Activated naive CD4-positive, alpha-beta T cell treated with anti-CD3 and anti-CD28 coated beads, Interleukin-2, amount 10 ng/mL, durations not matched to agents 7 days and 5 days (primary cell): ENCODE data around the gene ORAI1.
A peak's percentile ranks its signal among the peaks of the same experiment; 100 is the strongest.
"Not testable (repeated sequence)": the region's sequence is repeated elsewhere in the genome, so short reads cannot be mapped to it uniquely, and the experiment has no call there.

ENCODE experiments used
- CTCF ChIA-PET: fragments of 350-600 bp; sonication (Branson Sonifier 250); formaldehyde crosslinking; loops from one replicate; lab custom pipeline; 2021; ENCODE audit warnings: antibody characterized with exemption; lab: Charles Lee
- DNase-seq: peaks from one replicate; pipeline ENCODE4 v3.0.0-alpha.2; 2020
- H3K27ac Mint-ChIP-seq: one replicate; pipeline ENCODE4 v1.8.0; 2021; ENCODE audit warnings: mild to moderate bottlenecking, moderate library complexity, mixed read lengths
- H3K27me3 Mint-ChIP-seq: one replicate; pipeline ENCODE4 v1.8.0; 2021; ENCODE audit warnings: mild to moderate bottlenecking, mixed read lengths
- H3K36me3 Mint-ChIP-seq: one replicate; pipeline ENCODE4 v1.8.0; 2021; ENCODE audit warnings: mixed read lengths
- H3K4me1 Mint-ChIP-seq: one replicate; pipeline ENCODE4 v1.8.0; 2021; ENCODE audit warnings: mixed read lengths
- H3K4me3 Mint-ChIP-seq: one replicate; pipeline ENCODE4 v1.8.0; 2021; ENCODE audit warnings: mild to moderate bottlenecking, moderate library complexity, mixed read lengths
- H3K9me3 Mint-ChIP-seq: one replicate; pipeline ENCODE4 v1.8.0; 2021; ENCODE audit warnings: mixed read lengths

Gene ORAI1

DNA sequence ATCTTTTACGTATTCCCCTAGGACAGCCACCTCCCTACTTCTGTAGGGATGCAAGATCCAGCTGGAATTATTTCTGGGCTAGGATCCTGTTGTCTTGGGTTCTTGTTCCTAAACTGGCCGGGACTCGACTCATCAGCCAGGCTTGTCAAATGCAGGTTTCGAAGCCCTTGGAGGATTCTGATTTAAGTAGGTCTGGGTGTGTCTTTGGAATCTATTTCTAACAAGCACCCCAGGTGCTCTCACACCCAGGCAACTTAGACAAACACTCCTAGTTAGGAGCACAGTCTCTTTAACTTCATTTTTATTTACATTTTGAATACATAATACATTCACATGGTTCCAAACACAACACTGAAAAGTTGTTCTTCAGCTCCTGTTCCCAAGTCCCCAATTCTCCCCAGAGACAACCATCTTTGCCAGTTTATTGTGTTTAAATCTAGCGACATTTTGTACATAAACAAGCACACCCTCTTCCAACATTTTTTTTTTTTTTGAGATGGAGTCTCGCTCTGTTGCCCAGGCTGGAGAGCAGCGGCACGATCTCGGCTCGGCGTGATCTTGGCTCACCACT lies 22.2 kb downstream of the ORAI1 start:
- DNase-seq: no peak
- peak overlapping the region; percentile 69 for H3K27ac Mint-ChIP-seq
- CTCF ChIA-PET: interaction anchor here (3.8 kb wide), 1 partner anchor 21 kb away, joined by 17 read pairs; the partner anchor contains the start of gene MORN3
- peaks cover 41% of the 10 kb centered on the region for H3K4me1 Mint-ChIP-seq
- H3K27me3 Mint-ChIP-seq: no peaks in the 10 kb centered on the region
- H3K36me3 Mint-ChIP-seq: peaks cover 53% of the 10 kb centered on the region
- no peak overlapping the region for H3K4me3 Mint-ChIP-seq
- H3K9me3 Mint-ChIP-seq: no peaks in the 10 kb centered on the region

DNA sequence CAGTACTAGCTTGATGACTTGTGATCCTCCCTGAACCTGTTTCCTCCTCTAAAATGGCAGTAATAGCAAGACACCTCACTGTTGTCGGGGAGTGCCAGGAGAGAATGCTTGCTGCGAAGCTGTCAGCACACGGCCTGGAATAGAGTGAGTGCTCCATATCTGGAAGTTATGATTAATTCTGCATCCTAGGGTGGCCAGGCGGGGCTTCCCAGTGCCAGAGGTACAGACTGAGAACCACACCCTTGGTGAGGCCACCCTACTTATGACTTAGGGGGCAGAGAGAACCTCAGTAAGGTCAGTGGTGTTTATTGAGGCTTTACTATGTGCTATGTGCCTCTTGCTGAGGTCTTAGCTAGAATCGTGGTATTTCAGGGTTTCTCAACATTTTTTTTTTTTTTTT lies 23.0 kb downstream of the ORAI1 start:
- H3K27ac Mint-ChIP-seq: peak overlapping the region; percentile 69
- H3K4me3 Mint-ChIP-seq: no peak overlapping the region
- CTCF ChIA-PET: interaction anchor here (3.8 kb wide), 1 partner anchor 20 kb away, joined by 17 read pairs; the partner anchor contains the start of gene MORN3
- peaks cover 48% of the 10 kb centered on the region for H3K4me1 Mint-ChIP-seq
- peaks cover 56% of the 10 kb centered on the region for H3K36me3 Mint-ChIP-seq
- no peaks in the 10 kb centered on the region for H3K27me3 Mint-ChIP-seq
- DNase-seq: no peak
- peaks cover 3% of the 10 kb centered on the region for H3K9me3 Mint-ChIP-seq

DNA sequence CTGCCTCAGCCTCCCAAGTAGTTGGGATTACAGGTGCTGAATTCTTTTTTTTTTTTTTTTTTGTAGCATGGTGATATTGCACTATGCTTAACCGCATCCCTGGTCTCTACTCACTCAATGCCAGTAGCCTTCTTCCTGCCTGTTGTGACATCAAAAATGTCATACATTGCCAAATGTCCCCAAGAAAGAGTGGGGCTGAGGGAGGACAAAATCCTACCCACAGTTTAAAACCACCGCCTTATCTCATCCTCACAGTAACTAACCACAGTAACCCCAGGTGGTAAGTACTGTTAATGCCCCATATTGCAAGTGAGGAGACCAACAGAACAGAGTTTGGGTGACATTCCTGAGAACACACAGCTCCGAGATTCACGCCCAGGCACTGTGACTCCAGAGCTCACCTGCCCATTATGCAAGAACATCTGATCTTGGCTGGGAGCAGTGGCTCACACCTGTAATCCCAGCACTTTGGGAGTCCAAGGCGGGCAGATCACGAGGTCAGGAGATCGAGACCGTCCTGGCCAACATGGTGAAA lies 23.6 kb downstream of the ORAI1 start:
- H3K36me3 Mint-ChIP-seq: peaks cover 59% of the 10 kb centered on the region
- CTCF ChIA-PET: interaction anchor here (3.8 kb wide), 1 partner anchor 19 kb away, joined by 17 read pairs; the partner anchor contains the start of gene MORN3
- peak overlapping the region; percentile 69 for H3K27ac Mint-ChIP-seq
- no peak overlapping the region for H3K4me3 Mint-ChIP-seq
- H3K9me3 Mint-ChIP-seq: peaks cover 3% of the 10 kb centered on the region
- H3K4me1 Mint-ChIP-seq: peaks cover 52% of the 10 kb centered on the region
- peak; percentile 35 for DNase-seq
- H3K27me3 Mint-ChIP-seq: no peaks in the 10 kb centered on the region

DNA sequence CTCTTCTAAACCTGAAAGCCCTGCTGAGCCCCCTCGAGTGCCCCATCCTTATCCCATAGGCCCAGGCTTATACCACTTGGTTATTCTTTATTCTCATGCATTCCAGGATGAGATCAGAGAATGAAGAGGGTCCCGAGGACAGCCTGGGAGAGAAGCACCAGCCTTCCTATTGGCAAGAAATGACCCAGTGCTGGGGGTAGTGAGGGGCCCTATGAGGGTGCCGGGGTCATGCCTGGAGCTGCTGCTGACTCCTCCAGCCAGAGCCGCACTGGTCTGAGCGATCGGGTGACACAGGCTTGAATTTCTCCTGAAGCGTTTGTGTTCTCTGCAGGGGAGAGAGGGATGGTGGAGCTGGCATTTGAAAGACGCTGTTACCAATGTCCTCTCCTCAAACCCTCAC lies 25.0 kb downstream of the ORAI1 start:
- no peak for DNase-seq
- H3K27ac Mint-ChIP-seq: no peak overlapping the region
- H3K9me3 Mint-ChIP-seq: peaks cover 5% of the 10 kb centered on the region
- peaks cover 57% of the 10 kb centered on the region for H3K4me1 Mint-ChIP-seq
- no peak overlapping the region for H3K4me3 Mint-ChIP-seq
- no peaks in the 10 kb centered on the region for H3K27me3 Mint-ChIP-seq
- CTCF ChIA-PET: interaction anchor here (3.8 kb wide), 1 partner anchor 18 kb away, joined by 17 read pairs; the partner anchor contains the start of gene MORN3
- H3K36me3 Mint-ChIP-seq: peaks cover 57% of the 10 kb centered on the region

DNA sequence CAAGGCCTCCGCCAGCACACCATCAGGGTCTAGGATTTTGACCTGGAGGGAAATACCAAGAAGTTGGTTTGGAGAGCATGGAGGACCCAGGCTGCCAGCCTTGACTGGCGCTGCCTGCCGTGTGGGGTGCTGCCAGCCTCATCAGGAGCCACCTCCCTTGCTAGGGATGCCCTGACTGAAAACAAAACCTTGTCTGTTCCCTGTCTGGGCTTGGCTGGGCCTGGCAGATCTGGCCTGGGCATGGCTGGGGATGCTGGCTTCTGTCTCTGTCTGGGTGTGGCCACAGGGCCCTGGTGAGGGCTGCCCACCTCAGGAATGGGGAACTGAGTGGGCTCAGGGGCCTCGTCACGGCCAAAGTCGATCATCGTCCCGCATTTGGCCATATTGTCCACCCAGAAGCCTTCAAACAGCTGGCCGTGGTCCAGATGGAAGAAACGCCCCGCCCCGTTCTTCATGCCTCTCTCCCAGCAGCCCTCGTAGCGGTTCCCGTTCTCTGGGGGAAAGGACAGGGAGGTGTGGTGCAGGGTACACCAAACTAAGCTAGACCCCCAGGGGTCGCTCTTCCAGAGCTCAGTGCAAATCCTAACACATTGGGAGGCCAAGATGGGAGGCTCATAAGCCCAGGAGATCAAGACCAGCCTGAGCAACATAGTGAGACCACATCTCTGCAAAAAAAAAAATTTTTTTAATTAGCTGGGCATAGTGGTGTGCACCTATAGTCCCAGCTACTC lies 26.6 kb downstream of the ORAI1 start:
- Mint-ChIP-seq H3K4me1 (peaks cover 66% of the 10 kb centered on the region), H3K27me3 (no peaks in the 10 kb centered on the region), H3K36me3 (peaks cover 58% of the 10 kb centered on the region), H3K27ac (peak overlapping the region; percentile 14), H3K9me3 (peaks cover 5% of the 10 kb centered on the region), H3K4me3 (no peak overlapping the region)
- DNase-seq: no peak
- CTCF ChIA-PET: no interaction called here

DNA sequence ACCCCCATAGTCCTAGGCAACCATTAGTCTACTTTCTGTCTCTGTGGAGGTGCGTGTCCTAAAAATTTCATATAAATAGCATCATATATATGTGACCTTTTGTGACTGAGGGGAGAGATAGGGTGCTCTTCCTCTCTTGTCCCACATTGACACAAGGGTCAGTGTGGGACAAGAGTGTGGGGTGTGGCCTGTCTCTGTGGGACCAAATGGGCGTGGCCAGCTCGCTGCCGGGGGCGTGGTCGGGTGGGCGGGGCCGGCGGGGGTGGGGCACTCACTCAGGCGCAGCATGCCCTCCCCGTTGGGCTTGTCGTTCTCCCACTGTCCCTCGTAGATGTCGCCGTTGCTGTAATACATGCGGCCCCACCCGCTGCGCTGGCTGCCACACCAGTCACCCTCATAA lies 27.7 kb downstream of the ORAI1 start:
- Mint-ChIP-seq H3K4me3 (no peak overlapping the region), H3K4me1 (peaks cover 68% of the 10 kb centered on the region), H3K36me3 (peaks cover 56% of the 10 kb centered on the region), H3K27ac (no peak overlapping the region), H3K9me3 (peaks cover 5% of the 10 kb centered on the region), H3K27me3 (no peaks in the 10 kb centered on the region)
- DNase-seq: no peak
- CTCF ChIA-PET: interaction anchor here (1.1 kb wide), 1 partner anchor 27 kb away, joined by 3 read pairs; no protein-coding TSS in a partner anchor

DNA sequence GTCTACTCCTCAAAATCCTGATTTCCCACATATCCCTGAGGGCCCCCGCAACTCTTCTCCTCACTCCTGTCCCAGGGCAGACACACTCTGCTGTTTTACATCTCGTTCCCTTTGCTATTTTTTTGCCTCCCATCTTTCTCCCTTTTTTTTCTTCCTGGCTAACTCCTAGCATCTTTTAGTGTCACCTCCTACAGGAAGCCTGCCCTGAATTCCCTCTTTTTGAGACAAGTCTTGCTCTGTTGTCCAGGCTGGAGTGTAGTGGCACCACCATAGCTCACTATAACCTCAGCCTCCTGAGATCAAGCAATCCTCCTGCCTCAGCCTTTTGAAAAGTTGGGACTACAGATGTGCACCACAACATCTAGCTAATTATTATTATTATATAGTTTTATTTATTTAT lies 29.8 kb downstream of the ORAI1 start:
- Mint-ChIP-seq H3K36me3 (peaks cover 47% of the 10 kb centered on the region), H3K9me3 (peaks cover 5% of the 10 kb centered on the region), H3K4me1 (peaks cover 73% of the 10 kb centered on the region), H3K27me3 (no peaks in the 10 kb centered on the region), H3K27ac (peak overlapping the region; percentile 62), H3K4me3 (no peak overlapping the region)
- DNase-seq: no peak
- CTCF ChIA-PET: interaction anchor here (1.1 to 1.4 kb wide), 4 partner anchors 11 to 17 kb away, joined by 3 to 4 read pairs (median 4); partner anchors contain the start of gene MORN3

DNA sequence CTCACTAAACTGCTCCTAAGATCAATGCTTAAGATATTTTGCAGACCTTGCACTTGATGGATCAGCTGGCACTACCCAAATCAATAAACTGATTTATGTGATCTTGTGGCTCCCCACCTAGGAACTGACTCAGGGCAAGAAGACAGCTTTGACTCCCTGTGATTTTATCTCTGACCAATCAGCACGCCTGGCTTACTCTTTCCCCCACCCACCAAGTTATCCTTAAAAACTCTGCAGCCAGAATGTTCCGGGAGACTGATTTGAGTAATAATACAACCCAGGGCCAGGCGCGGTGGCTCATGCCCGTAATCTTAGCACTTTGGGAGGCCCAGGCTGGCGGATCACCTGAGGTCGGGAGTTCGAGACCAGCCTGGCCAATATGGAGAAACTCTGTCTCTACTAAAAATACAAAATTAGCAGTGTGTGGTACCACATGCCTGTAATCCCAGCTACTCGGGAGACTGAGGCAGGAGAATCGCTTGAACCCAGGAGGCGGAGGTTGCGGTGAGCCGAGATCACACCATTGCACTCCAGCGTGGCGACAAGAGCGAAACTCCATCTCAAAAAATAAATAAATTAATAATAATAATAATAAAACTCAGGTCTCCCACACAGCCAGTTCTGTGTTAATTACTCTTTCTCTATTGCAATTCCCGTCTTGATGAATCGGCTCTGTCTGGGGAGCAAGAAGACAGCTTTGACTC lies 31.1 kb downstream of the ORAI1 start:
- Mint-ChIP-seq H3K36me3 (peaks cover 42% of the 10 kb centered on the region), H3K9me3 (peaks cover 5% of the 10 kb centered on the region), H3K4me1 (peaks cover 83% of the 10 kb centered on the region), H3K27me3 (no peaks in the 10 kb centered on the region), H3K4me3 (no peak overlapping the region), H3K27ac (peak overlapping the region; percentile 97)
- CTCF ChIA-PET: interaction anchor here (0.8 to 1.5 kb wide), 6 partner anchors 11 to 30 kb away, joined by 3 to 4 read pairs (median 3); partner anchors contain the start of gene MORN3
- DNase-seq: no peak

DNA sequence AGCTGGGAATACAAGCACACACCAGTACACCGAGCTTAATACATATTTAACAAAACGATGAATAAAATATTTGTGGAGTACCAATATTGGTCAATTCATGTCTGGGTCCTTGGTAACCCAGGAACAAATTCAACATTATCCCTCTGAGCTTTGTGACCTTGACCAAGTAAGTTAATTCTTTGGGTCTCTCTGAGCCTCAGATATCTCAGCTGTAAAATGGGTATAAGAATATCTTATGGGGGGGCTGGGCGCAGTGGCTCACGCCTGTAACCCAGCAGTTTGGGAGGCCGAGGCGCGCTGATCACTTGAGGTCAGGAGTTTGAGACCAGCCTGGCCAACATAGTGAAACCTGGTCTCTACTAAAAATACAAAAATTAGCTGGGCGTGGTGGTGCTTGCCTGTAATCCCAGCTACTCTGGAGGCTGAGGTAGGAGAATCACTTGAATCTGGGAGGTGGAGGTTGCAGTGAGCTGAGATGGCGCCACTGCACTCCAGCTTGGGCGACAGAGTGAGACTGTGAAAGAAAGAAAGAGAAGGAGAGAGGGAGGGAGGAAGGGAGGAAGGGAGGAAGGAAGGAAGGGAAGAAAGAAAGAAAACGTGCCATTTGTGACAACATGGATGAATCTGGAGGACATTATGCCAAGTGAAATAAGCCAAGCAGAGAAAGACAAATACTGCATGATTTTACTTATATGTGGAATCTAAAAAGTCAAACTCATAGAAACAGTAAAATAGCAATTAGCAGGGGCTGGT lies 35.2 kb downstream of the ORAI1 start:
- H3K9me3 Mint-ChIP-seq, H3K4me3 Mint-ChIP-seq, H3K27me3 Mint-ChIP-seq, DNase-seq: not testable (repeated sequence)
- Mint-ChIP-seq H3K27ac (peak overlapping the region; percentile 97), H3K36me3 (peaks cover 36% of the 10 kb centered on the region), H3K4me1 (peaks cover 96% of the 10 kb centered on the region)
- CTCF ChIA-PET: interaction anchor here (0.8 to 1.2 kb wide), 2 partner anchors 31 to 72 kb away, joined by 3 to 4 read pairs; no protein-coding TSS in a partner anchor

DNA sequence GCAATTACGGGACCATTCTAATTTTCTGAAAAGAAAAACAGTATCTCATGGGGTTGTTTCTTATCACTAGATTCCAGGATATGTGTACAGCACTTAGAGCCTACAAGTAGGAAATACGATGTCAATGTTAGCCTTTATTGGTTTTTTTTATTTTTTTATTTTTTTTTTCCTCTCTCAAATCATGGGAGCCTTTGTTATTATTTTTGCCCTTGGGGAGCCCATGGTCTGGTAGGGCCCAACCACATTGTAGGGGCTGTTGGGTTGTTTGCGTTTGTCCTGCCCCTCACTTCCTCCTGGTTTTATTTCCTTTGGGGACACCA lies 37.2 kb downstream of the ORAI1 start:
- CTCF ChIA-PET: interaction anchor here (1.0 kb wide), 1 partner anchor 36 kb away, joined by 4 read pairs; no protein-coding TSS in a partner anchor
- Mint-ChIP-seq H3K27ac (peak overlapping the region; percentile 96), H3K36me3 (peaks cover 31% of the 10 kb centered on the region), H3K27me3 (no peaks in the 10 kb centered on the region), H3K4me3 (peak overlapping the region; percentile 81), H3K9me3 (no peaks in the 10 kb centered on the region), H3K4me1 (peaks cover 92% of the 10 kb centered on the region)
- DNase-seq: no peak

DNA sequence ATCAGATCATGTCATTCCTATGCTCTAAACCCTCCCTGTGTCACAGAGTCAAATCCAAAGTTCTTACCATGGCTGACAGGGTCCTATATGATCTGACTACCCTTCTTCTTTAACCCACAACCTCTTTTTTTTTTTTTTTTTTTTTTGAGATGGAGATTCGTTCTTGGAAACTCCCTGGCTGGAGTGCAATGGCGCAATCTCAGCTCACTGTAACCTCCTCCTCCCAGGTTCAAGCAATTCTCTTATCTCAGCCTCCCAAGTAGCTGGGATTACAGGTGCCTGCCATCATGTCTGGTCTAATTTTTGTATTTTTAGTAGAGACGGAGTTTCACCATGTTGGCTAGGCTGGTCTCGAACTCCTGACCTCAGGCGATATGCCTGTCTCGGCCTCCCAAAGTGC lies 40.5 kb downstream of the ORAI1 start:
- Mint-ChIP-seq H3K27ac (peak overlapping the region; percentile 87), H3K4me1 (peaks cover 80% of the 10 kb centered on the region), H3K4me3 (peak overlapping the region; percentile 61), H3K36me3 (peaks cover 27% of the 10 kb centered on the region)
- H3K9me3 Mint-ChIP-seq, H3K27me3 Mint-ChIP-seq, DNase-seq: not testable (repeated sequence)
- CTCF ChIA-PET: interaction anchor here (1.2 to 4.1 kb wide), 4 partner anchors 40 to 173 kb away, joined by 4 to 75 read pairs (median 11); partner anchors contain the start of gene ORAI1

DNA sequence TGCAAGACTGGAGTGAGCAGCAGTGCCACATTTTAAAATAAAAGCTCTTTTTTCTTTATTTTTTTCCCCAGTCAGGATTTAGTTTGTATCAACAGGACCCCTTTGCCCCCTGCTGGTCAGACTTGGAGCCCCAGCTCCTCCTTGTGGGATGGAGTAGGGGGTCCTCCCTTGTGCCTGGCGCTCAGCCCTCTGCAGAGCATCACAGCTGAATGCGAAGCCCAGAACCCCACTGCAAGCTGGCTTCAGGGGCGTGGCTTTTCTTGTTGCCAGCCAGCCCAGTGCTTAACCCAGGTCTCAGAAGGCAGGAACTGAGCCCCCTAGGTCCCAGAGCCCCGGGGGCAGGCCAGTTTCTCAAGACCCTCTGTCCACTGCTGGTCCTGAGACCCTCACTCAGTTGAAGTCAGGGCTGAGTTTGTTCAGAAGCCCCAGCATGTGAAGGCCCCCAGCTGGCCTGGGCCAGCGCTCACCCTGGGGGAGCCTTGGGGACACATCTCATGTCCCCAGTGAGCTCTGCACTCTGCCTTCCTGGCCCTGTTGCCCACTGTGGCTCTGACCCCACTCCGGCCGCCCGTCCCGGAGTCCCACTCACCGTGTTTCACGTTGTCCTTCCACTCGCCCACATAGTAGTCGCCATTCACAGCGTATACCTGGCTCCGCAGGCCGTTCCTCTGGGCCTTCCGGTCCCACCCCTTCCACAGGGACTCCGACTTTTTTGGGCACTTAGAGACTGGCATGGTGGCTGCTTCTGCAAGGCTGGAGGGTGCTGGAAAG lies 42.6 kb downstream of the ORAI1 start:
- Mint-ChIP-seq H3K9me3 (no peaks in the 10 kb centered on the region), H3K27ac (peak overlapping the region; percentile 75), H3K4me1 (peaks cover 79% of the 10 kb centered on the region), H3K4me3 (no peak overlapping the region), H3K27me3 (no peaks in the 10 kb centered on the region), H3K36me3 (peaks cover 20% of the 10 kb centered on the region)
- peak; percentile 77 for DNase-seq
- CTCF ChIA-PET: interaction anchor here (0.6 to 5.2 kb wide), 31 partner anchors 8 to 190 kb away, joined by 3 to 96 read pairs (median 4); partner anchors contain the start of gene ORAI1
